H1 (cell line): ENCODE measurements around the gene TRAF3. TPM values are rescaled to one million over a fixed set of nuclear protein-coding genes. Genes with fewer than 3 reads are reported as not detected.

Source experiments
- CTCF ChIA-PET: fragments of 300-600 bp; sonication (Branson Sonifier 250); formaldehyde crosslinking; loops from one replicate; lab custom pipeline; 2021; ENCODE audit not compliant: partially characterized antibody; lab: Charles Lee
- POLR2A ChIA-PET: fragments of 300-600 bp; sonication (Branson Sonifier 250); formaldehyde crosslinking; loops from one replicate; lab custom pipeline; 2021; ENCODE audit warnings: inconsistent platforms; ENCODE audit not compliant: partially characterized antibody; lab: Charles Lee
- DNase-seq, 2 experiments: peaks; one replicate each; pipeline versions ENCODE4 v3.0.0 to v3.0.0-alpha.2; 2010 to 2022; ENCODE audit warnings: low spot score in 2 of 2, low read depth in 1 of 2, mixed read lengths in 1 of 2
- FAIRE-seq: peaks from 2 replicates; lab custom pipeline; 2011; peaks lifted over from hg19 to GRCh38; lab: Jason Lieb, UNC
- H2AFZ ChIP-seq: 2 replicates; pipeline ENCODE4 v1.8.1; 2012; ENCODE audit warnings: low read length, inconsistent platforms
- H2AK5ac ChIP-seq: 2 replicates; pipeline ENCODE4 v1.6.1; 2013; ENCODE audit warnings: low read depth, low read length
- H2BK120ac ChIP-seq: replicated peaks from 2 replicates; pipeline ENCODE3; 2013; ENCODE audit warnings: low read depth, low read length, inconsistent platforms
- H2BK12ac ChIP-seq: 2 replicates; pipeline ENCODE4 v1.6.1; 2013; ENCODE audit warnings: low read depth, low read length
- H2BK15ac ChIP-seq: 2 replicates; pipeline ENCODE4 v1.6.1; 2013; ENCODE audit warnings: low read length
- H2BK20ac ChIP-seq: 2 replicates; pipeline ENCODE4 v1.6.1; 2013; ENCODE audit warnings: low read length
- H2BK5ac ChIP-seq: 2 replicates; pipeline ENCODE4 v1.6.1; 2013; ENCODE audit warnings: low read depth, low read length
- H3K14ac ChIP-seq: 2 replicates; pipeline ENCODE4 v1.6.1; 2013; ENCODE audit warnings: inconsistent platforms; ENCODE audit not compliant: insufficient read length
- H3K18ac ChIP-seq: 2 replicates; pipeline ENCODE4 v1.6.1; 2013; ENCODE audit warnings: low read length; ENCODE audit errors: extremely low read depth
- H3K23ac ChIP-seq: 2 replicates; pipeline ENCODE4 v1.6.1; 2013; ENCODE audit warnings: inconsistent platforms; ENCODE audit not compliant: insufficient read length
- H3K23me2 ChIP-seq: 2 replicates; pipeline ENCODE4 v1.6.1; 2013; ENCODE audit warnings: low read depth, low read length
- H3K27ac ChIP-seq: 2 replicates; pipeline ENCODE4 v1.6.1; 2011; ENCODE audit warnings: low read depth, low read length, inconsistent platforms
- H3K27me3 ChIP-seq, 4 experiments: replicated peaks in 1 of 4; 1 replicate in 1 of 4; 2 replicates in 3 of 4; pipeline versions ENCODE4 v1.6.1 to v1.8.1; 2011 to 2013; ENCODE audit warnings: low read length in 3 of 4, mild to moderate bottlenecking in 3 of 4, inconsistent platforms in 2 of 4, mixed read lengths in 2 of 4, moderate library complexity in 1 of 4; ENCODE audit not compliant: control insufficient read depth in 3 of 4, insufficient read depth in 3 of 4; ENCODE audit errors: extremely low read depth in 1 of 4
- H3K36me3 ChIP-seq, 4 experiments: 2 replicates each; pipeline versions ENCODE4 v1.6.1 to v1.8.1; 2011 to 2013; ENCODE audit warnings: mild to moderate bottlenecking in 4 of 4, low read length in 3 of 4, moderate library complexity in 2 of 4, control low read depth in 1 of 4, inconsistent platforms in 1 of 4; ENCODE audit not compliant: insufficient read depth in 4 of 4, control insufficient read depth in 2 of 4
- H3K4ac ChIP-seq: replicated peaks from 2 replicates; pipeline ENCODE3; 2013; ENCODE audit warnings: low read length, low read depth, mixed read lengths, inconsistent platforms; ENCODE audit not compliant: insufficient read length
- H3K4me1 ChIP-seq, 4 experiments: replicated peaks in 1 of 4; 1 replicate in 1 of 4; 2 replicates in 3 of 4; pipeline versions ENCODE4 v1.6.1 to v1.8.1; 2011 to 2013; ENCODE audit warnings: low read length in 3 of 4, inconsistent platforms in 2 of 4, mixed read lengths in 1 of 4; ENCODE audit not compliant: insufficient read depth in 4 of 4, control insufficient read depth in 3 of 4
- H3K4me2 ChIP-seq, 2 experiments: 2 replicates each; pipeline versions ENCODE4 v1.6.1 to v1.8.1; 2011 to 2013; ENCODE audit warnings: low read depth in 2 of 2, low read length in 2 of 2, control low read depth in 1 of 2, inconsistent platforms in 1 of 2, mild to moderate bottlenecking in 1 of 2; ENCODE audit not compliant: insufficient read depth in 1 of 2
- H3K4me3 ChIP-seq, 4 experiments: fragments of 200-600, 300-600 bp in 1 of 4; sonication (generic), shearing (Covaris generic), sonication (Bioruptor Twin) in 1 of 4; 2 replicates each; pipeline versions ENCODE4 v1.5.1 to v1.8.1; 2011 to 2016; ENCODE audit warnings: low read length in 4 of 4, low read depth in 3 of 4, control low read depth in 2 of 4, inconsistent platforms in 2 of 4, mild to moderate bottlenecking in 2 of 4, mixed read lengths in 1 of 4, moderate library complexity in 1 of 4; ENCODE audit not compliant: insufficient read depth in 2 of 4; ENCODE audit errors: extremely low read depth in 1 of 4
- H3K56ac ChIP-seq: replicated peaks from 2 replicates; pipeline ENCODE3; 2013; ENCODE audit warnings: low read depth, mild to moderate bottlenecking, mixed read lengths, low read length, inconsistent platforms; ENCODE audit not compliant: insufficient read length
- H3K79me1 ChIP-seq: 2 replicates; pipeline ENCODE4 v1.6.1; 2013; ENCODE audit warnings: low read depth, low read length, control low read depth
- H3K79me2 ChIP-seq, 2 experiments: 2 replicates each; pipeline versions ENCODE4 v1.6.1 to v1.8.1; 2012 to 2013; ENCODE audit warnings: low read length in 2 of 2, mild to moderate bottlenecking in 2 of 2, inconsistent platforms in 1 of 2; ENCODE audit not compliant: insufficient read depth in 2 of 2, control insufficient read depth in 1 of 2
- H3K9ac ChIP-seq, 4 experiments: replicated peaks in 1 of 4; 1 replicate in 1 of 4; 2 replicates in 3 of 4; pipeline versions ENCODE4 v1.6.1 to v1.8.1; 2011 to 2013; ENCODE audit warnings: low read depth in 3 of 4, low read length in 3 of 4, control low read depth in 2 of 4, mild to moderate bottlenecking in 2 of 4, moderate library complexity in 2 of 4, inconsistent platforms in 1 of 4; ENCODE audit errors: extremely low read depth in 1 of 4
- H3K9me3 ChIP-seq, 2 experiments: 2 replicates each; pipeline versions ENCODE4 v1.6.1 to v1.8.1; 2012 to 2013; ENCODE audit warnings: mild to moderate bottlenecking in 2 of 2, moderate library complexity in 2 of 2, control low read depth in 1 of 2, inconsistent platforms in 1 of 2, low read depth in 1 of 2, low read length in 1 of 2, mixed read lengths in 1 of 2; ENCODE audit not compliant: insufficient read depth in 2 of 2
- H4K20me1 ChIP-seq, 2 experiments: replicated peaks in 1 of 2; 2 replicates each; pipeline versions ENCODE3 to v1.8.1; 2011 to 2013; ENCODE audit warnings: inconsistent platforms in 2 of 2, low read length in 2 of 2, mild to moderate bottlenecking in 1 of 2; ENCODE audit not compliant: insufficient read depth in 2 of 2, control insufficient read depth in 1 of 2
- H4K5ac ChIP-seq: 2 replicates; pipeline ENCODE4 v1.6.1; 2013; ENCODE audit warnings: low read length, low read depth, mixed read lengths, inconsistent platforms; ENCODE audit not compliant: insufficient read length
- H4K8ac ChIP-seq: 2 replicates; pipeline ENCODE4 v1.8.0; 2013; ENCODE audit warnings: mild to moderate bottlenecking, moderate library complexity, low read length, inconsistent platforms; ENCODE audit not compliant: insufficient read depth; ENCODE audit errors: extremely low read depth
- H4K91ac ChIP-seq: replicated peaks from 2 replicates; pipeline ENCODE3; 2013; ENCODE audit warnings: low read length, mixed read lengths, inconsistent platforms; ENCODE audit not compliant: insufficient read length
- BACH1 ChIP-seq: IDR thresholded peaks from 2 replicates; pipeline ENCODE4 v1.6.1; 2012; ENCODE audit warnings: low read length, improper control_type of control experiment
- CBX8 ChIP-seq: fragments of 300-800, 300-1000 bp; sonication (generic); IDR thresholded peaks from 2 replicates; pipeline ENCODE4 v1.7.1; 2016; ENCODE audit warnings: low read depth, low read length, borderline replicate concordance
- CEBPB ChIP-seq: IDR thresholded peaks from 2 replicates; pipeline ENCODE4 v1.6.1; 2012; ENCODE audit warnings: low read depth, low read length
- CHD1 ChIP-seq: IDR thresholded peaks from 2 replicates; pipeline ENCODE4 v1.6.1; 2012; ENCODE audit warnings: low read depth, low read length, improper control_type of control experiment
- FOSL1 ChIP-seq: IDR thresholded peaks from 2 replicates; pipeline ENCODE4 v1.6.1; 2011; ENCODE audit warnings: mild to moderate bottlenecking, low read depth, low read length, moderate library complexity; ENCODE audit not compliant: insufficient read depth
- GABPA ChIP-seq: IDR thresholded peaks from 2 replicates; pipeline ENCODE4 v1.6.1; 2011; ENCODE audit warnings: mild to moderate bottlenecking, low read length, moderate library complexity, borderline replicate concordance; ENCODE audit not compliant: insufficient read depth
- KDM5A ChIP-seq: fragments of 200-600 bp; IDR thresholded peaks from 2 replicates; pipeline ENCODE4 v1.7.1; 2012; ENCODE audit warnings: mild to moderate bottlenecking, low read length, inconsistent platforms, mixed read lengths
- RAD21 ChIP-seq, 2 experiments: IDR thresholded peaks in 1 of 2; conservative IDR thresholded peaks in 1 of 2; 2 replicates each; pipeline ENCODE4 v1.6.1; 2011; ENCODE audit warnings: low read depth in 2 of 2, low read length in 2 of 2, improper control_type of control experiment in 1 of 2, inconsistent platforms in 1 of 2, mild to moderate bottlenecking in 1 of 2, moderate library complexity in 1 of 2
- TAF7 ChIP-seq: optimal IDR thresholded peaks from 2 replicates; pipeline ENCODE3; 2011; ENCODE audit warnings: low read depth, mild to moderate bottlenecking, inconsistent platforms, low read length, moderate library complexity, borderline replicate concordance
- TCF12 ChIP-seq: IDR thresholded peaks from 2 replicates; pipeline ENCODE4 v1.6.1; 2011; ENCODE audit warnings: low read depth, mild to moderate bottlenecking, low read length
- YY1 ChIP-seq: IDR thresholded peaks from 2 replicates; pipeline ENCODE4 v1.6.1; 2011; ENCODE audit warnings: low read depth, mild to moderate bottlenecking, low read length
- WGBS, 2 experiments: shearing (Covaris generic) in 1 of 2; methylation state at CpG; one replicate each; pipeline versions ENCODE4 v1.1.6 to v1.1.7; 2013 to 2015; ENCODE audit warnings: low lambda C conversion rate in 2 of 2, mixed read lengths in 2 of 2, inconsistent platforms in 1 of 2, low coverage in 1 of 2, missing lambda C conversion rate in 1 of 2; ENCODE audit not compliant: insufficient replicate concordance in 2 of 2, insufficient coverage in 1 of 2, insufficient read length in 1 of 2; ENCODE audit errors: extremely low coverage in 1 of 2, missing lambda C conversion rate in 1 of 2; 5-methylcytosine and 5-hydroxymethylcytosine counted together
- polyA plus RNA-seq, 7 experiments: library from polyadenylated mRNA; depleted of rRNA in 3 of 7; stranded (reverse) in 5 of 7; unstranded in 2 of 7; fragments of >200 nt in 5 of 7; fragments of 200-250 nt in 2 of 7; gene quantifications; 1 replicate in 5 of 7; 2 replicates in 1 of 7; 4 replicates in 1 of 7; pipeline versions ENCODE4 v1.2.1 to v1.2.3, GENCODE V29; 2011 to 2013; ENCODE audit warnings: missing spikeins in 2 of 7, mixed read lengths in 2 of 7
- total RNA-seq: library from RNA; stranded (reverse); fragmentation: NEBNext Ultra II Directional; extraction: Animal tissue kit (Norgen Biotek cat#: 25700); gene quantifications from 2 replicates; pipeline ENCODE4 v1.2.1, GENCODE V29; 2021

TRAF3 gene
- total and polyA plus RNA-seq, 2 of the 8 experiments (the other 6 are each of a cell fraction or from before 2014, with no cell fraction given), result 5.8 to 12.1 TPM

DNA sequence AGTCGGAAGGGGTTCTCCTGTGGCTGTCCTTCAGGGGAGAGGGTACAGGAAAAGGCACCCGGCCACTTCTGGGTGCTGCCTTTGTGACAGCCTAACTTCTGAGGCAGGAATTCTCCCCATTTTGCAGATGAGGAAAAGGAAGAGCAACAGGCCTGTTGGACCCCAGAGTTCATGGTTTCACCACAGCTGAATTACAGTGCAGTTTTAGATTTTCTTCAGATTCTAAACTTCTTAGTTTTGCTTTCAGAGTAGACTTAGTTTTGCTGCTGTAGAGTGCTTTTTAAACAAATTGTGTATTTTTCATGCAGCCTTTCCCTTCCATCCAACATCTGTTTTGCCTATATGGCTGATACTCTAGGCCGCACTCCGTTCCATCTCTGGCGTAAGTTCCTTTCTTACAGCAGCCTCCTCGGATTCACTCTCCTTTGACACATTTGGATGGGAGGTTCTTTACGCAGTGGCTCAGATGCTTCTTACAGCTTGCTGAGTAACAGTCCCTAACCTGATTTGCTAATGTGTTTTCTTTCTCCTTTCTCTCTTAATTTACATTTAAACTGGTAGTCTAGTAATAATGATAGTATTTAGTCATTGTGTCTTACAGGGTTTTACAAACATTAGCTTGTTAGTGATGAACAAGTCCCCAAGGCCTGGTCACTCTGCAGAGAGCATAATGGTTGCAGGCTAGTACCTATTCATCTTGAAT is 7.8 kb downstream of the TRAF3 start:
- H2BK12ac ChIP-seq, result no peak overlapping the region
- H3K14ac ChIP-seq, result no peak overlapping the region
- H4K91ac ChIP-seq, result no peak overlapping the region
- no peaks in the 10 kb centered on the region for H3K36me3 ChIP-seq
- H4K20me1 ChIP-seq, result peaks cover 0 to 1% of the 10 kb centered on the region in 2 experiments
- no peak overlapping the region for H3K4ac ChIP-seq
- no peak overlapping the region for H4K5ac ChIP-seq
- no peak overlapping the region for H3K4me2 ChIP-seq
- no peak overlapping the region for H3K56ac ChIP-seq
- 0 out of 7 replicates have a peak, but pooled peaks cover 0 to 3% (median 0%) of the 10 kb centered on the region in 4 experiments for H3K4me1 ChIP-seq
- no peak overlapping the region for H2AFZ ChIP-seq
- no peak overlapping the region for H4K8ac ChIP-seq
- WGBS, 2 experiments, result 90% methylated on average over 7 of the region's 7 CpGs; no CpG with 5 or more reads in 1 of the 2 experiments
- H3K27ac ChIP-seq, result no peak overlapping the region
- H3K9me3 ChIP-seq, result no peaks in the 10 kb centered on the region
- no peak for DNase-seq
- H3K79me1 ChIP-seq, result no peaks in the 10 kb centered on the region
- no peak overlapping the region for H3K23ac ChIP-seq
- H3K4me3 ChIP-seq, result no peak overlapping the region
- no peak overlapping the region for H2BK120ac ChIP-seq
- H2BK20ac ChIP-seq, result no peak overlapping the region
- ChIA-PET CTCF (interaction anchor here (0.7 to 4.0 kb wide), 23 partner anchors 9 to 287 kb away, joined by 3 to 27 read pairs (median 4); partner anchors contain the start of gene AMN), POLR2A (interaction anchor here (1.4 kb wide), 1 partner anchor 9 kb away, joined by 3 read pairs; no protein-coding TSS in a partner anchor)
- no peaks in the 10 kb centered on the region for H3K27me3 ChIP-seq
- no peak overlapping the region for H2BK15ac ChIP-seq
- H2BK5ac ChIP-seq, result no peak overlapping the region
- H3K18ac ChIP-seq, result no peak overlapping the region
- no peak overlapping the region for H2AK5ac ChIP-seq
- no peak overlapping the region for H3K9ac ChIP-seq
- peaks cover 0 to 26% of the 10 kb centered on the region in 2 experiments; a peak in 2 of 4 replicates for H3K79me2 ChIP-seq
- no peak for FAIRE-seq
- H3K23me2 ChIP-seq, result no peaks in the 10 kb centered on the region
- no peak for TF ChIP-seq CHD1
- no peak for TF ChIP-seq BACH1
- TF ChIP-seq RAD21 (IDR thresholded peaks at IDR 0.05 in 1 of 2, conservative IDR thresholded peaks at IDR 0.05 in 1 of 2; ENCODE audit: low read depth in 2 of 2, low read length in 2 of 2), result no peak
- TF ChIP-seq FOSL1, result no peak
- no peak for TF ChIP-seq CBX8
- no peak for TF ChIP-seq CEBPB
- TF ChIP-seq GABPA, result no peak
- TF ChIP-seq YY1, result no peak
- no peak for TF ChIP-seq KDM5A
- no peak for TF ChIP-seq TAF7
- TF ChIP-seq TCF12, result no peak
